Stimulated activated CD4-positive, alpha-beta T cell treated with anti-CD3 and anti-CD28 coated beads, Interleukin-15, amount 100 ng/mL, for 1 hour (primary cell): Measurements from ENCODE around the gene CNTNAP3.
"Not testable (repeated sequence)": the region's sequence is repeated elsewhere in the genome, so short reads cannot be mapped to it uniquely, and the experiment has no call there.

ENCODE experiments used
- DNase-seq, 2 donors: peaks; one replicate each; pipeline ENCODE4 v3.0.0-alpha.2; 2020; ENCODE audit warnings: low read depth in 1 of 2, low spot score in 1 of 2

The CNTNAP3 gene

GRCh38 chr9:39287980-39288379, at the start of gene CNTNAP3:
Gene CNTNAP3 (minus strand): TSS chr9:39288167. CDS start chr9:39288064, 103 bp downstream.
- DNase-seq = not testable (repeated sequence)

GRCh38 chr9:39279995-39280394, 8.0 kb downstream of the CNTNAP3 start:
- DNase-seq = not testable (repeated sequence)

- DNase-seq = not testable (repeated sequence)
Observed at GRCh38 chr9:39242513-39242912, 45.5 kb downstream of the CNTNAP3 start.

GRCh38 chr9:39232130-39232991, 55.6 kb downstream of the CNTNAP3 start:
- not testable (repeated sequence) for DNase-seq

GRCh38 chr9:39215976-39216375, 72.0 kb downstream of the CNTNAP3 start:
- DNase-seq = not testable (repeated sequence)

GRCh38 chr9:39209773-39210172, 78.2 kb downstream of the CNTNAP3 start:
- not testable (repeated sequence) for DNase-seq

- not testable (repeated sequence) for DNase-seq
Observed at GRCh38 chr9:39206643-39207042, 81.3 kb downstream of the CNTNAP3 start.

GRCh38 chr9:39205842-39206241, 82.1 kb downstream of the CNTNAP3 start:
- not testable (repeated sequence) for DNase-seq

GRCh38 chr9:39200412-39200811, 87.6 kb downstream of the CNTNAP3 start:
- DNase-seq = not testable (repeated sequence)

- DNase-seq = not testable (repeated sequence)
Observed at GRCh38 chr9:39198000-39198709, 89.8 kb downstream of the CNTNAP3 start.

GRCh38 chr9:39171370-39171769, 116.6 kb downstream of the CNTNAP3 start:
- not testable (repeated sequence) for DNase-seq

- DNase-seq = not testable (repeated sequence)
Observed at GRCh38 chr9:39157714-39158113, 130.3 kb downstream of the CNTNAP3 start.

- not testable (repeated sequence) for DNase-seq
Observed at GRCh38 chr9:39132826-39133552, 155.0 kb downstream of the CNTNAP3 start.

GRCh38 chr9:39121401-39121800, 166.6 kb downstream of the CNTNAP3 start:
- not testable (repeated sequence) for DNase-seq

- DNase-seq = not testable (repeated sequence)
Observed at GRCh38 chr9:39111746-39112145, 176.2 kb downstream of the CNTNAP3 start.

GRCh38 chr9:39108145-39108544, 179.8 kb downstream of the CNTNAP3 start:
- no peak for DNase-seq

- DNase-seq = not testable (repeated sequence)
Observed at GRCh38 chr9:39097208-39097607, 190.8 kb downstream of the CNTNAP3 start.

GRCh38 chr9:39085311-39085710, 202.7 kb downstream of the CNTNAP3 start:
- not testable (repeated sequence) for DNase-seq

- DNase-seq = not testable (repeated sequence)
Observed at GRCh38 chr9:39082574-39082973, 205.4 kb downstream of the CNTNAP3 start.

- not testable (repeated sequence) for DNase-seq
Observed at GRCh38 chr9:39080081-39080480, 207.9 kb downstream of the CNTNAP3 start.

- DNase-seq = not testable (repeated sequence)
Observed at GRCh38 chr9:39078621-39079256, 209.2 kb downstream of the CNTNAP3 start.
